Fibroblast of villous mesenchyme (primary cell): ENCODE measurements around the gene PER1. TPM values are rescaled to one million over a fixed set of nuclear protein-coding genes. Genes with fewer than 3 reads are reported as not detected.

ENCODE experiments used
- DNase-seq: peaks from one replicate; pipeline ENCODE4 v3.0.0-alpha.2; 2010; ENCODE audit warnings: low read depth
- H3K4me3 ChIP-seq: 2 replicates; pipeline ENCODE4 v1.5.1; 2011; ENCODE audit warnings: low read depth, mild to moderate bottlenecking, low read length
- CTCF ChIP-seq: IDR thresholded peaks from 2 replicates; pipeline ENCODE4 v1.5.1; 2012; ENCODE audit warnings: low read depth, mild to moderate bottlenecking, low read length; ENCODE audit not compliant: insufficient read depth
- total RNA-seq: library from RNA; depleted of rRNA; stranded (reverse); fragments of >200 nt; gene quantifications from 2 replicates; pipeline ENCODE4 v1.2.3, GENCODE V29; 2012

The PER1 gene
- total RNA-seq, 1 donor = 12.5 TPM

- H3K4me3 ChIP-seq = peak overlapping the region; percentile 87
- no peak for TF ChIP-seq CTCF
- peak; percentile 81 for DNase-seq
Measured at GRCh38 chr17:8151641-8152111, 528 bp downstream of the PER1 start.

- H3K4me3 ChIP-seq = peak overlapping the region; percentile 87
- no peak for TF ChIP-seq CTCF
- DNase-seq = peak; percentile 94
Measured at GRCh38 chr17:8151120-8151640, 1.0 kb downstream of the PER1 start.

- no peak for DNase-seq
- no peak for TF ChIP-seq CTCF
Measured at GRCh38 chr17:8150194-8151119, 1.7 kb downstream of the PER1 start.

GRCh38 chr17:8149419-8150193 lies 2.6 kb downstream of the PER1 start:
- TF ChIP-seq CTCF = no peak
- DNase-seq = no peak
- no peak overlapping the region for H3K4me3 ChIP-seq

More at GRCh38 chr17:8150194-8151119, 1.7 kb downstream of the PER1 start:
- H3K4me3 ChIP-seq = peak overlapping the region; percentile 87

- DNase-seq = no peak
Measured at GRCh38 chr17:8148560-8148959, 3.6 kb downstream of the PER1 start.

More at GRCh38 chr17:8148560-8148959, 3.6 kb downstream of the PER1 start:
- TF ChIP-seq CTCF = no peak
- no peak overlapping the region for H3K4me3 ChIP-seq
